Kasumi-1 (cell line): ENCODE data around the gene TP53INP2.
"Not testable (repeated sequence)": the region's sequence is repeated elsewhere in the genome, so short reads cannot be mapped to it uniquely, and the experiment has no call there.

Experiments
- DNase-seq, 2 experiments: peaks; one replicate each; lab custom pipeline; 2025; lab: John Stamatoyannopoulos, UW

TP53INP2 gene, protein sequence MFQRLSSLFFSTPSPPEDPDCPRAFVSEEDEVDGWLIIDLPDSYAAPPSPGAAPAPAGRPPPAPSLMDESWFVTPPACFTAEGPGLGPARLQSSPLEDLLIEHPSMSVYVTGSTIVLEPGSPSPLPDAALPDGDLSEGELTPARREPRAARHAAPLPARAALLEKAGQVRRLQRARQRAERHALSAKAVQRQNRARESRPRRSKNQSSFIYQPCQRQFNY

GRCh38 chr20:34704177-34705007 lies at the start of gene TP53INP2:
TP53INP2 (plus strand) TSS chr20:34704344; CDS start chr20:34708740, 4,396 bp downstream.
- DNase-seq, result peak; percentile 70 to 84

GRCh38 chr20:34658654-34659053 lies 45.5 kb upstream of the TP53INP2 start:
- DNase-seq, result not testable (repeated sequence)

GRCh38 chr20:34661811-34662210 lies 42.3 kb upstream of the TP53INP2 start:
- not testable (repeated sequence) for DNase-seq

DNA sequence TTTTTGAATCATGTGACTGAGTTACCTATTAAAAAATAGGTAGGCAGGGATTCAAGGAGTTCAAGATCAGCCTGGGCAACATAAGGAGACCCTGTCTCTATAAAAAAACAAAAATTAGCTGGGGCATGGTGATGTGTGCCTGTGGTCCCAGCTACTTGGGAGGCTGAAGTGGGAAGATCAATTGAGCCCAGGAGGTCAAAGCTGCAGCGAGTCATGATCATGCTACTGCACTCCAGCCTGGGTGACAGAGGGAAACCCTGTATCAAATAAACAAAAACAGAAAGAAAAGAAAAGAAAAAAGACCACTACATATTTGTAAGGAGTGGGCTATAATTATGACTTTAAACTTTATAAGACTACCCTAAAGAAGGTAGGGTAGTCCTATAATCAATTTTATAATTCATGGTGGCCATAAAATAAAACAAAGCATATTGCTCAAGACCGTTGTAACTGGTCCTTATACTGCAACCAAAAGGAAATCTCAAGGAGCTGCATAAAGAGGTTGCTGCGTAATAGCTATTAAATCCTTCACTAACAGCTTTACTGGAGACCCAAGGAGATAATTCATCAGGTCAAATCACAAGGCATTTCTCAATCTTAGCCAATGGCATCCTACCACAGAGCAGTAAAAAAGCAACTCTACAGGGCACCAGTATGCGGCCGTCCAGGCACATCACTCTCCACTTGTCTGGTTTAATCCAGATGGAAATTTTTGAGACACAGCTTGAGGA lies 40.8 kb upstream of the TP53INP2 start:
- DNase-seq, result no peak

DNA sequence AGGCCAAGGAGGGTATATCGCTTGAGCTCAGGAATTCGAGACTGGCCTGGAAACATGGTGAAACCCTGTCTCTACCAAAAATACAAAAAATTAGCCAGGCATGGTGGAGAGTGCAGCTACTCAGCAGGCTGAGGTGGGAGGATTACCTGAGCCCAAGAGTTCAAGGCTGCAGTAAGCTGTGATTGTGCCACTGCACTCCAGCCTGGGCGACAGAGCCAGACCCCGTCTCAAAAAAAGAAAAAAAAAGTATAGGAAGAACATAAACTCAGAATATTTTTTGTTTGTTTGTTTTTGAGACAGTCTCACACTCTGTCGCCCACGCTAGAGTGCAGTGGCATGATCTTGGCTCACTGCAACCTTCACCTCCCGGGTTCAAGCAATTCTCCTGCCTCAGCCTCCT lies 39.4 kb upstream of the TP53INP2 start:
- DNase-seq, result not testable (repeated sequence)

- no peak for DNase-seq
Measured at GRCh38 chr20:34669094-34669493, 35.0 kb upstream of the TP53INP2 start.

DNA sequence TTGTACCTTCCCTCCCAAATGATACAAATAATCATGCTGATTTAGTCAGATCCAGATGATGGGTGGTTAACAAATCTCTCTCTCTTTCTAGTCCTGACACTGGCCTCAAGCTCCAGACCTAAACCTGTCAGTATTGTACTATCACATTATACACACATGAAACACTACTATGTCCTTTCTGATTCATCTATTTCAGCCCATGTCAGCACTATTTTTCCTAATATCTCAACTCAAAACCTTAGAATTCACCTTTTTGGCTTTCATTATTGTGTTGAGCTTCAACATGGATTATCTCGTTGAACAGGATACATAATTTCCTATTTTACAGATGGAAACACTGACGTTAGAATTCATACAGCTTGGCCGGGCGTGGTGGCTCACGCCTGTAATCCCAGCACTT lies 30.7 kb upstream of the TP53INP2 start:
- DNase-seq, result no peak

DNA sequence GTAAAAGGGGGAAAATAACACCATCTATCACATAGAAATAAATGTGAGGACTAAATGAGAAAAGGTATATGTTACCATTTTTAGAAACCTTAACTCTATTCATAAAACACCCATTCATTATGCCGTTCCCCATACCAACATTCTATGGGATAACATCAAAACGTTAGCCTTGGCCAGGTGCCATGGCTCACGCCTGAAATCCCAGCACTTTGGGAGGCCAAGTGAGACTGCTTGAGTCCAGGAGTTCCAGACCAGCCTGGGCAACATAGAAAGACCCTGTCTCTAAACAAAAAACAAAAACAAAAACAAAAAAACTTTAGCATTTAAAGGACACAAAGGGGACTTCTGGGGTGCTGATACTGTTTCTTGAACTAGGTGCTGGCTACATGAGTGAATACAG lies 28.6 kb upstream of the TP53INP2 start:
- DNase-seq, result no peak

- DNase-seq, result no peak
Measured at GRCh38 chr20:34675993-34676641, 28.0 kb upstream of the TP53INP2 start.

DNA sequence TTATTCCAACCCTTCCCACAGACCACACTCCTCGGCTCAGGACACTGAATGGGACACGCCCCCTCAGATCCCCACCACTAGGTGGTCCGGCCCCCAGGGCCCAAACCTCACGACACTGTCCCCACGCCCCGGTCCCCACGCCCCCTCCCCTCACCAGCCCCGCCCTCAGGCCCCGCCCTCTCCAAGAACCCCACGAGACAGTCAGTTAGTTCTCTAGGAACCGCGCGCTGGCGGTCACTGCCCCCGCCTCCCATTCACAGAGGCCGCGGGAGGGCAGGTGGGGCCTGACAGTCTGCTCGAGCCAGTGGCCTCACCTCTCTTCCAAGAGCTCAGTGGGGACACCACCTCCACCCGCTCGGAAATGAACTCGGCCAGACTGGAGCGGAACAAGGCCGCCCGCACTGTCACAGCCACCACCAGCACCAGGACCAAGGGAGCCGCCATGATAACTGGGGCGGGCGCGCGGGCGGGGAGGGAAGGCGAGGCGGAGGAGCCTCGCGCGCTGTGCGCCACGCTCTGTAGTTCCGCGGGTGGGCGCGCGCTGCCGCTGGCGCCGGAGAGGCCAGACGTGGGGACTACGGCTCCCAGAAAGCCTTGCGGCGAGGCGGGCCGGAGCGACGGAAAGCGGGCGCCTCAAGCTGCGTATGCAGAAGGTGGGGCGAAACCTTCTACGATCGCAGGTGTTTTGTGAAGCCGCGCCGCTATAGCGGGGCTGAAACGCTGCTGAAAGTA lies 27.3 kb upstream of the TP53INP2 start, which contains the start of gene PIGU:
Gene PIGU (minus strand): TSS at position 451 of the 732 bp plus-strand sequence. CDS start 7 bp downstream, at position 444.
- DNase-seq, result peak; percentile 95 to 96

DNA sequence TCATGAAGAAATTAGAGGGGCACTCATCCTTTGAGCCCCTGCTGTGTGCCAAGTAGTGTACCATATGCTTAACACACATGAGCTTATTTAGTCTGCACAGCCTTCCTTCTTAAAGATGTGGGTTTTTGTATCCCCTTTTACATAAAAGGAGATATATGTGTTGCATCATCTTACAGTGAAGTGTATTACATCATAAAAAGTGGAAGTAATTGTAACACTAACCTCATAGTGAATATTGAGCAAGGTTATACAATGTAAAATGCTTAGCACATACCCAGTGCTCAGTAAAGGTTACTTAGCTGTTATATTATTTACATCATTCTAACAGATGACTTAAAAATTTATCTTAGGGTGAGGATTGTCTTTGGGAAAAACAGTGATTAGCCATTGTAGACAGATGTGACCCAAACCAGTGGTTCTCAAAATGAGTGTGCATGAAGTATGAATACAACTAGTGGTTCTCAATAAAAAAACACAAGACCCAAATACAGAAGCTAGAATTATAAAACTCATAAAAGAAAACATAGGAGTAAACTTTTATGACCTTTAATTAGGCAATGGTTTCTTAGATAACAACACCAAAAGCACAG lies 23.5 kb upstream of the TP53INP2 start:
- peak; percentile 57 to 62 for DNase-seq

DNA sequence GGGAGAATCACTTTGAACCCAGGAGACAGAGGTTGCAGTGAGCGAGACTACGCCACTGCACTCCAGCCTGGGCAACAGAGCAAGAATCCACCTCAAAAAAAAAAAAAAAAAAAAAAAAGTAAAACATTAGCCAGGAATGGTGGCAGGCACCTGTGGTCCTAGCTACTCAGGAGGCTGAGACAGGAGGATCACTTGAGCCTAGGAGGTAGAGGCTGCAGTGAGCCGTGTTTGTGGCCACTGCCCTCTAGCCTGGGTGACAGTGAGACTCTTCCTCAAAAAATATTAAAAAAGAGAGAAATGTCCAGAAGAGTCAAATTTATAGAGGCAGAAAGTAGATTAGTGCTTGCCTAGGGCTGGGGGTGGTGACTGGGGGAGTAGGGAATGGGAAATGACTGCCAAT lies 20.5 kb upstream of the TP53INP2 start:
- DNase-seq, result no peak

DNA sequence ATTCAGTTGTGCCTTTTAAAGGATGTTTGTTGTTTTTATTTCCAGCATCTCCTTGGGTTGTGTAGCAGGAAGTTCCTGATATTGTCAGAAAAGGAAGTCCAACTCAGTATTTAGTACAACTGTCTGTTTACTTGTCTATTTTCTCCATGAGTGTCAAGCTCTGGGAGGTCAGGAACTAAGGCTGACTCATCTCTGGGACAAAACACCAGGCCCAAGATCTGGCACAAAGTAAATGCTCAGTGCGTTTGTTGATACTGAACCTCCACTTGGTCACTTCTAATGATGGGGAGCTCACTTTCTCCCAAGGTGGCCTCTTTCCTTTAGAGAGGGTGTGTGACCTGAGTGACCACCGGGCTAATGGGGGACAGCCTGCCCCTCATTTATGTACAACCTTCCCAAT lies 14.7 kb upstream of the TP53INP2 start:
- DNase-seq, result no peak

GRCh38 chr20:34691838-34692237 lies 12.3 kb upstream of the TP53INP2 start:
- DNase-seq, result no peak

GRCh38 chr20:34693414-34693813 lies 10.7 kb upstream of the TP53INP2 start:
- no peak for DNase-seq

DNA sequence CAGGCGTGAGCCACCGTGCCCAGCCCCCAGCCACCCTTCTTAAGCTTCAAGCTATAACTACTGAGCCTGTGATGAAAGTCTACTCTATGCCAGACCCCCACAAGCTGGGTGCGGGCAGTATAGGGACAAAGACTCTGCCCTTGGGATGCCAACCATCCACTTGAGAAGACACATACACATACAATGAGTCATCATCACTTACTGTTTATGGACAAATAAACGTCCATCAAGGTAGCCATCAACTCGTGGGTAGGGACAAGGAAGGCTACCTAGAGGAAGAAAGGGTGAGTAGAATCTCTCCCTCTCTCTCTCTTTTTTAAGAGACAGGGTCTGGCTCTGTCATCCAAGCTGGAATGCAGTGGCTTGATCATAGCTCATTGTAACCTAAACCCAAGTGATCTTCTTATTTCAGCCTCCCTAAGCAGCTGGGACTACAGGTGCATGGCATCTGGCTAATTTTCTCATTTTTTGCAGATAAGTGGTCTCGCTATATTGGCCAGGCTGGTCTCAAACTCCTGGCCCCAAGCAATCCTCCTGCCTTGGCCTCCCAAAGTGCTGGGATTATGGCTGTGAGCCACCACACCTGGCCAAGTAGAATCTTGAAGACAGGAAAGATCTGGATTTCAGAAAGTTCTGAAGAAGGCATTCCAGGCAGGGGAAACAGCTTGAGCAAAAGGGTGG lies 2.6 kb upstream of the TP53INP2 start:
- no peak for DNase-seq

DNA sequence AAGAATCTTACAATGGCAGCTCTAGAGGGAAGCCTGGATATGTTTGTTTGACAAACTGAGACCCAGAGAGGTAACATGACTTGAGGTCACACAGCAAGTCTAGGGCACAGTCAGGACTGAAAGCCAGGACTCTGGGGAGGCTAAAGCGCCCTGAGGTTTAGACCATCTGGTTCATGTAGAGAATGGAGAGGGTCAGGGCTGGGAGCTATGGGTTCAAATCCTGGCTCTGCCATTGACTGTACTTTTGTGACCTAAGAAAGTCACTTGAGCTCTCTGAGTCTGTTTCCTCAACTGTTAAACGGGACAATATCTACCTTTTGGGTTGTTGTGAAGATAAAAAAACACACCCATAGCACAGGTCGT lies 1.1 kb upstream of the TP53INP2 start:
- DNase-seq, result no peak

DNA sequence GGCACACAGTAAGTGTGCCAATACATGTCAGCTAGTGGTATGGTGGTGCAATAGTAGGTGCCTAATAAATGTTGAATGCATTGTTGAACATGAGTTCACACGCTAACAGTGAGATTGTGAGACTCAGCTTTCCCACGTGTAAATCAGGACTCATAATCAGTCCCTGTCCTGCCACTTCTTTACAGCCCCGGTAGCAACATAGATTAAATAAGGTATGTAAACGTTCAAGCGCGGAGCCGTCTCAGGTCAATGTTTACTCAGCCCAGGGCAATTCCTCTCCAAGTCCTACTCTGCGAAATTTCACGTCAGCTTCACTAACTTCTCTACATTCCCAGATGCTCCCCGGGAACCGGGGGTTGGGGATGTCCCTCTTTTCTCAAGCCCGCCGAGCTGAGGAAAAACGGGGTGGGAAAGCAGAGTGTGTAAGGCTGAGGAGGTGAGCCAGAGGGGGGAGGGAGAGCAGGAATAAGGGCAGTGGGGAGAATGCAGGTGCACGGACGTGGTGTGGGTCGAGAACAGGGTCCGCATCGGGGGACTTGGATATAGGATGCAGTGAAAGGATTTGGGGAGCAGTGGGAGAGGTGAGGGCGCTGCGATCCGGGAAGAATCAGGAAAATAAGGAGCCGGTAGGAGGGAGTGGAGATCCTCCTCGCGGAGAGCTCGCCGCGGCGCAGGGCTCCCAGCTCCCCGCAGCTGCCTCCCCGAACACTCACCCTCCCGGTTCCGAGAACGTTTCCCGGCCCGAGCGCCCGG lies 544 bp upstream of the TP53INP2 start:
- DNase-seq, result peak; percentile 25 to 52

DNA sequence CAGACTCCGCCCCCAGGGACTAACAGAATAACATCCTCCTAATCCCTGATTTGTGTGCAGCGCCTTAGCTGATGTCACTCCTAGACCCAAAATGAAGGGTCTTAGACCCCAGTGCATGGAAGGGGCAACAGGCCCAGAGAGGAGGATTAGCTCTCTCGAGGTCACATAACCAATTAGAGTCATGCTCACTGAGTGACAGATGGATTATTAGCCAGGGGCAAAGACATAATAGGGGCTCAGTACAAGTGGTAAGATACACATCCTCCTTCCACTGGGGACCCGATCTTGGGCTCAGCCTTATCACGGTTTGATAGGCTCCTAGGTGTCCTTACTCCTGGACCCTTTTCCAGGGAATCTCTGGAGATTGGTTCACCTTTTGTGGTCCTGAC lies 858 bp downstream of the TP53INP2 start:
- no peak for DNase-seq
